NT2/D1 (cell line): Measurements from ENCODE around the gene KPNA3.

Experiments
- YY1 ChIP-seq: IDR thresholded peaks from 2 replicates; pipeline ENCODE4 v1.6.1; 2011; ENCODE audit not compliant: insufficient read length, insufficient read depth
- ZNF274 ChIP-seq: IDR thresholded peaks from 2 replicates; pipeline ENCODE4 v1.6.1; 2011; ENCODE audit warnings: mild to moderate bottlenecking, low read depth, low read length

DNA sequence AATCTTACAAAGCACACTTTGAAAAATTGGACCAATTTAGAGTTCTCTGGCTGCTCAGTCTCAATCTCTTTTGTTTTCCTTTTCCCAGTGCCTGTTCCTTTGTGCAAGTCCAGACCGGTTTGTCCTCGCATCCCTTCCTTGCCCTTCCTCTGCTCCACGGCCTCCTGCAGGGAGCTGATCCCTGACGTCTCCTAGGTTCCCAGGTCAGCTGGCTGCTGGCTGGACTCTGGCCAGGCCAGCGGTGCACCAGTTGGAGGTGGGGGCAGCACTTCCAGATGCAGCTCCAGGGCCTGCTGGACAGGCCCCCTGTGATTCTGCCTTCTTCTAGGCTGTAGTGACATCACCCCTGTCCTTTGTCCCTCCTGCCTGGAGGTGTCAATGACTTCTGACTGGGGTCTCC is 44.0 kb upstream of the KPNA3 start:
- no peak for TF ChIP-seq YY1
- no peak for TF ChIP-seq ZNF274
